ENCODE data around the gene ARID3A.

ARID3A gene

GRCh38 chr19:963486-963951 is 37.7 kb downstream of the ARID3A start:
- H3K27me3 ChIP-seq (ENCODE audit: low read length): no peaks in the 10 kb centered on the region
- no peaks in the 10 kb centered on the region for H3K9me2 ChIP-seq (replicated peaks; ENCODE audit: insufficient read depth, low read length)
- H3K4me2 ChIP-seq (ENCODE audit: low read depth, low read length, poor library complexity, severe bottlenecking): no peak overlapping the region
- H4K20me1 ChIP-seq (ENCODE audit: low read depth, low read length): no peaks in the 10 kb centered on the region
- no peak overlapping the region for H3K9ac ChIP-seq (ENCODE audit: low read length)
- TF ChIP-seq EZH2phosphoT487 (conservative IDR thresholded peaks at IDR 0.05; ENCODE audit: low read length): no peak
- TF ChIP-seq CTCF (IDR thresholded peaks at IDR 0.05; ENCODE audit: insufficient read depth, low read length, poor library complexity, severe bottlenecking): no peak
- no peak overlapping the region for H2AFZ ChIP-seq (ENCODE audit: low read depth, low read length, severe bottlenecking)
- no peak overlapping the region for H3K27ac ChIP-seq (ENCODE audit: low read depth, low read length)
- no peaks in the 10 kb centered on the region for H3K9me3 ChIP-seq (ENCODE audit: insufficient read depth, low read length)
- no peaks in the 10 kb centered on the region for H3F3A ChIP-seq (ENCODE audit: insufficient read depth)
- no peaks in the 10 kb centered on the region for H3K36me3 ChIP-seq (ENCODE audit: low read length)
- H3K4me3 ChIP-seq (ENCODE audit: insufficient read depth, low read length, poor library complexity, severe bottlenecking): no peak overlapping the region
- no peaks in the 10 kb centered on the region for H3K79me2 ChIP-seq (ENCODE audit: insufficient read depth, low read length)

- Histone ChIP-seq H3K9me2 (replicated peaks; ENCODE audit: insufficient read depth, low read length) (no peaks in the 10 kb centered on the region), H3K36me3 (ENCODE audit: low read length) (no peaks in the 10 kb centered on the region), H3K79me2 (ENCODE audit: insufficient read depth, low read length) (no peaks in the 10 kb centered on the region), H4K20me1 (ENCODE audit: low read depth, low read length) (no peaks in the 10 kb centered on the region), H3K27me3 (ENCODE audit: low read length) (no peaks in the 10 kb centered on the region), H3K27ac (ENCODE audit: low read depth, low read length) (no peak overlapping the region), H3K9me3 (ENCODE audit: insufficient read depth, low read length) (no peaks in the 10 kb centered on the region), H3K4me2 (ENCODE audit: low read depth, low read length, poor library complexity, severe bottlenecking) (no peak overlapping the region), H3K4me3 (ENCODE audit: insufficient read depth, low read length, poor library complexity, severe bottlenecking) (no peak overlapping the region), H3F3A (ENCODE audit: insufficient read depth) (no peaks in the 10 kb centered on the region), H3K9ac (ENCODE audit: low read length) (no peak overlapping the region), H2AFZ (ENCODE audit: low read depth, low read length, severe bottlenecking) (no peak overlapping the region)
- TF ChIP-seq CTCF (IDR thresholded peaks at IDR 0.05; ENCODE audit: insufficient read depth, low read length, poor library complexity, severe bottlenecking) (no peak), EZH2phosphoT487 (conservative IDR thresholded peaks at IDR 0.05; ENCODE audit: low read length) (no peak)
Measured at GRCh38 chr19:964116-964520, 38.3 kb downstream of the ARID3A start.

- H3K9me3 ChIP-seq (ENCODE audit: insufficient read depth, low read length): no peaks in the 10 kb centered on the region
- TF ChIP-seq CTCF (IDR thresholded peaks at IDR 0.05; ENCODE audit: insufficient read depth, low read length, poor library complexity, severe bottlenecking) (no peak), EZH2phosphoT487 (conservative IDR thresholded peaks at IDR 0.05; ENCODE audit: low read length) (no peak)
- no peak overlapping the region for H3K4me3 ChIP-seq (ENCODE audit: insufficient read depth, low read length, poor library complexity, severe bottlenecking)
- no peaks in the 10 kb centered on the region for H4K20me1 ChIP-seq (ENCODE audit: low read depth, low read length)
- H3F3A ChIP-seq (ENCODE audit: insufficient read depth): no peaks in the 10 kb centered on the region
- H2AFZ ChIP-seq (ENCODE audit: low read depth, low read length, severe bottlenecking): no peak overlapping the region
- no peaks in the 10 kb centered on the region for H3K27me3 ChIP-seq (ENCODE audit: low read length)
- no peaks in the 10 kb centered on the region for H3K79me2 ChIP-seq (ENCODE audit: insufficient read depth, low read length)
- H3K36me3 ChIP-seq (ENCODE audit: low read length): no peaks in the 10 kb centered on the region
- no peak overlapping the region for H3K27ac ChIP-seq (ENCODE audit: low read depth, low read length)
- no peak overlapping the region for H3K9ac ChIP-seq (ENCODE audit: low read length)
- no peaks in the 10 kb centered on the region for H3K9me2 ChIP-seq (replicated peaks; ENCODE audit: insufficient read depth, low read length)
- H3K4me2 ChIP-seq (ENCODE audit: low read depth, low read length, poor library complexity, severe bottlenecking): no peak overlapping the region
Measured at GRCh38 chr19:964761-965694, 39.2 kb downstream of the ARID3A start.
